SHP77 treated with DMSO at 0.1 percent for 48 hours (cell line): ENCODE measurements around the gene BEAN1.

Source experiments
- DNase-seq: peaks from one replicate; lab custom pipeline; 2025; lab: John Stamatoyannopoulos, UW

The BEAN1 gene

GRCh38 chr16:66427036-66427860 is at the start of gene BEAN1:
Gene BEAN1, plus strand, starts transcription at chr16:66427295. Its CDS starts 10,382 bp downstream, at chr16:66437677.
- DNase-seq = no peak

GRCh38 chr16:66377324-66377723 is 49.8 kb upstream of the BEAN1 start:
- DNase-seq = no peak

GRCh38 chr16:66378741-66379570 is 48.1 kb upstream of the BEAN1 start:
- no peak for DNase-seq

- DNase-seq = no peak
These were observed 47.5 kb upstream of the BEAN1 start for GRCh38 chr16:66379571-66379941.

GRCh38 chr16:66380421-66380820 is 46.7 kb upstream of the BEAN1 start:
- no peak for DNase-seq

- no peak for DNase-seq
These were observed 45.4 kb upstream of the BEAN1 start for GRCh38 chr16:66381585-66382170.

GRCh38 chr16:66382171-66382965 is 44.7 kb upstream of the BEAN1 start:
- no peak for DNase-seq

- DNase-seq = no peak
These were observed 44.2 kb upstream of the BEAN1 start for GRCh38 chr16:66382966-66383299.

- no peak for DNase-seq
These were observed 43.5 kb upstream of the BEAN1 start for GRCh38 chr16:66383551-66383950.

- DNase-seq = no peak
These were observed 41.7 kb upstream of the BEAN1 start for GRCh38 chr16:66385415-66385814.

- no peak for DNase-seq
These were observed 40.2 kb upstream of the BEAN1 start for GRCh38 chr16:66386629-66387622.

- DNase-seq = no peak
These were observed 39.2 kb upstream of the BEAN1 start for GRCh38 chr16:66387817-66388332.

GRCh38 chr16:66388350-66389139 is 38.5 kb upstream of the BEAN1 start:
- no peak for DNase-seq

- no peak for DNase-seq
These were observed 37.6 kb upstream of the BEAN1 start for GRCh38 chr16:66389256-66390176.

- no peak for DNase-seq
These were observed 36.6 kb upstream of the BEAN1 start for GRCh38 chr16:66390346-66391108.

GRCh38 chr16:66391726-66392670 is 35.1 kb upstream of the BEAN1 start:
- DNase-seq = no peak
